GM12878 (cell line): Measurements from ENCODE around the gene ABHD8.

ENCODE experiments used
- ATF7 ChIP-seq: fragments of 450-650 bp; IDR thresholded peaks from 2 replicates; pipeline ENCODE4 v1.6.1; 2016; ENCODE audit warnings: low read depth, mild to moderate bottlenecking
- CBFB ChIP-seq: IDR thresholded peaks from 2 replicates; pipeline ENCODE4 v1.6.1; 2016; ENCODE audit warnings: antibody characterized with exemption, low read depth
- FOS ChIP-seq: IDR thresholded peaks from 3 replicates; pipeline ENCODE4 v1.6.1; 2011; ENCODE audit warnings: borderline replicate concordance; ENCODE audit not compliant: insufficient read length; ENCODE audit errors: extremely low read depth
- POLR2A ChIP-seq: IDR thresholded peaks from 2 replicates; pipeline ENCODE4 v1.6.1; 2011; ENCODE audit warnings: low read depth, mild to moderate bottlenecking, low read length
- SUPT20H ChIP-seq: IDR thresholded peaks from 2 replicates; pipeline ENCODE4 v1.6.1; 2011; ENCODE audit warnings: low read depth, mild to moderate bottlenecking, low read length, moderate library complexity, borderline replicate concordance; ENCODE audit not compliant: control insufficient read depth
- TF ChIP-seq, protein P1 (sequence below): fragments of 450-650 bp; IDR thresholded peaks from 2 replicates; pipeline ENCODE4 v1.6.1; 2017; ENCODE audit warnings: antibody characterized with exemption, mild to moderate bottlenecking, moderate library complexity

- TF ChIP-seq, protein P1, sequence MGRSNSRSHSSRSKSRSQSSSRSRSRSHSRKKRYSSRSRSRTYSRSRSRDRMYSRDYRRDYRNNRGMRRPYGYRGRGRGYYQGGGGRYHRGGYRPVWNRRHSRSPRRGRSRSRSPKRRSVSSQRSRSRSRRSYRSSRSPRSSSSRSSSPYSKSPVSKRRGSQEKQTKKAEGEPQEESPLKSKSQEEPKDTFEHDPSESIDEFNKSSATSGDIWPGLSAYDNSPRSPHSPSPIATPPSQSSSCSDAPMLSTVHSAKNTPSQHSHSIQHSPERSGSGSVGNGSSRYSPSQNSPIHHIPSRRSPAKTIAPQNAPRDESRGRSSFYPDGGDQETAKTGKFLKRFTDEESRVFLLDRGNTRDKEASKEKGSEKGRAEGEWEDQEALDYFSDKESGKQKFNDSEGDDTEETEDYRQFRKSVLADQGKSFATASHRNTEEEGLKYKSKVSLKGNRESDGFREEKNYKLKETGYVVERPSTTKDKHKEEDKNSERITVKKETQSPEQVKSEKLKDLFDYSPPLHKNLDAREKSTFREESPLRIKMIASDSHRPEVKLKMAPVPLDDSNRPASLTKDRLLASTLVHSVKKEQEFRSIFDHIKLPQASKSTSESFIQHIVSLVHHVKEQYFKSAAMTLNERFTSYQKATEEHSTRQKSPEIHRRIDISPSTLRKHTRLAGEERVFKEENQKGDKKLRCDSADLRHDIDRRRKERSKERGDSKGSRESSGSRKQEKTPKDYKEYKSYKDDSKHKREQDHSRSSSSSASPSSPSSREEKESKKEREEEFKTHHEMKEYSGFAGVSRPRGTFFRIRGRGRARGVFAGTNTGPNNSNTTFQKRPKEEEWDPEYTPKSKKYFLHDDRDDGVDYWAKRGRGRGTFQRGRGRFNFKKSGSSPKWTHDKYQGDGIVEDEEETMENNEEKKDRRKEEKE, result no peak
- TF ChIP-seq FOS (no peak), CBFB (no peak), POLR2A (no peak), SUPT20H (no peak), ATF7 (no peak)
These were observed 43.0 kb upstream of the ABHD8 start for GRCh38 chr19:17346109-17346671.
